ENCODE measurements around the gene TEX54. TPM values are rescaled to one million over a fixed set of nuclear protein-coding genes. Genes with fewer than 3 reads are reported as not detected.
A peak's percentile ranks its signal among the peaks of the same experiment; 100 is the strongest.

TEX54 gene
- total and polyA plus RNA-seq, 2 of the 13 experiments (the other 11 are each of a cell fraction or from before 2014, with no cell fraction given), result not detected

- TF ChIP-seq, protein P1, sequence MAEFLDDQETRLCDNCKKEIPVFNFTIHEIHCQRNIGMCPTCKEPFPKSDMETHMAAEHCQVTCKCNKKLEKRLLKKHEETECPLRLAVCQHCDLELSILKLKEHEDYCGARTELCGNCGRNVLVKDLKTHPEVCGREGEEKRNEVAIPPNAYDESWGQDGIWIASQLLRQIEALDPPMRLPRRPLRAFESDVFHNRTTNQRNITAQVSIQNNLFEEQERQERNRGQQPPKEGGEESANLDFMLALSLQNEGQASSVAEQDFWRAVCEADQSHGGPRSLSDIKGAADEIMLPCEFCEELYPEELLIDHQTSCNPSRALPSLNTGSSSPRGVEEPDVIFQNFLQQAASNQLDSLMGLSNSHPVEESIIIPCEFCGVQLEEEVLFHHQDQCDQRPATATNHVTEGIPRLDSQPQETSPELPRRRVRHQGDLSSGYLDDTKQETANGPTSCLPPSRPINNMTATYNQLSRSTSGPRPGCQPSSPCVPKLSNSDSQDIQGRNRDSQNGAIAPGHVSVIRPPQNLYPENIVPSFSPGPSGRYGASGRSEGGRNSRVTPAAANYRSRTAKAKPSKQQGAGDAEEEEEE (CRISPR knock-in tag; IDR thresholded peaks at IDR 0.05; ENCODE audit: borderline replicate concordance), result no peak
- TF ChIP-seq ZNF253 (CRISPR knock-in tag; IDR thresholded peaks at IDR 0.05; ENCODE audit: borderline replicate concordance) (peak; percentile 67), ZNF556 (CRISPR knock-in tag; IDR thresholded peaks at IDR 0.05; ENCODE audit: borderline replicate concordance) (peak; percentile 90; the same call in 1 of the 2 replicates), ZNF792 (CRISPR knock-in tag; IDR thresholded peaks at IDR 0.05) (peak; percentile 93), JARID2 (CRISPR knock-in tag; IDR thresholded peaks at IDR 0.05; ENCODE audit: insufficient replicate concordance) (no peak), MED8 (CRISPR knock-in tag; IDR thresholded peaks at IDR 0.05; ENCODE audit: insufficient replicate concordance) (peak; percentile 68), NCOA2 (CRISPR knock-in tag; IDR thresholded peaks at IDR 0.05) (peak; percentile 77), ZNF773 (CRISPR knock-in tag; IDR thresholded peaks at IDR 0.05; ENCODE audit: borderline replicate concordance) (peak; percentile 79; the same call in 1 of the 2 replicates), FOXC1 (CRISPR knock-in tag; IDR thresholded peaks at IDR 0.05; ENCODE audit: borderline replicate concordance) (peak; percentile 83; the same call in 1 of the 2 replicates), ZNF629 (CRISPR knock-in tag; conservative IDR thresholded peaks at IDR 0.05) (no peak), ZFP82 (CRISPR knock-in tag; IDR thresholded peaks at IDR 0.05; ENCODE audit: borderline replicate concordance) (peak; percentile 79), ZNF430 (CRISPR knock-in tag; IDR thresholded peaks at IDR 0.05) (peak; percentile 90), ZSCAN29 (CRISPR knock-in tag; conservative IDR thresholded peaks at IDR 0.05) (no peak; the same call in 1 of the 2 replicates), ZNF614 (CRISPR knock-in tag; IDR thresholded peaks at IDR 0.05; ENCODE audit: borderline replicate concordance) (peak; percentile 91), ZNF83 (CRISPR knock-in tag; IDR thresholded peaks at IDR 0.05; ENCODE audit: borderline replicate concordance) (peak; percentile 82; the same call in 1 of the 2 replicates), ZFP62 (CRISPR knock-in tag; IDR thresholded peaks at IDR 0.05) (no peak), ZBTB1 (CRISPR knock-in tag; IDR thresholded peaks at IDR 0.05; ENCODE audit: borderline replicate concordance) (no peak), CBX5 (CRISPR knock-in tag; IDR thresholded peaks at IDR 0.05; ENCODE audit: borderline replicate concordance) (peak; percentile 85; the same call in 1 of the 2 replicates)
- TF ChIP-seq, protein P2, sequence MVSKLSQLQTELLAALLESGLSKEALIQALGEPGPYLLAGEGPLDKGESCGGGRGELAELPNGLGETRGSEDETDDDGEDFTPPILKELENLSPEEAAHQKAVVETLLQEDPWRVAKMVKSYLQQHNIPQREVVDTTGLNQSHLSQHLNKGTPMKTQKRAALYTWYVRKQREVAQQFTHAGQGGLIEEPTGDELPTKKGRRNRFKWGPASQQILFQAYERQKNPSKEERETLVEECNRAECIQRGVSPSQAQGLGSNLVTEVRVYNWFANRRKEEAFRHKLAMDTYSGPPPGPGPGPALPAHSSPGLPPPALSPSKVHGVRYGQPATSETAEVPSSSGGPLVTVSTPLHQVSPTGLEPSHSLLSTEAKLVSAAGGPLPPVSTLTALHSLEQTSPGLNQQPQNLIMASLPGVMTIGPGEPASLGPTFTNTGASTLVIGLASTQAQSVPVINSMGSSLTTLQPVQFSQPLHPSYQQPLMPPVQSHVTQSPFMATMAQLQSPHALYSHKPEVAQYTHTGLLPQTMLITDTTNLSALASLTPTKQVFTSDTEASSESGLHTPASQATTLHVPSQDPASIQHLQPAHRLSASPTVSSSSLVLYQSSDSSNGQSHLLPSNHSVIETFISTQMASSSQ (IDR thresholded peaks at IDR 0.05; ENCODE audit: low read depth), result no peak
- TF ChIP-seq, protein P2 (CRISPR knock-in tag; IDR thresholded peaks at IDR 0.05; ENCODE audit: borderline replicate concordance), result peak; percentile 75
- TF ChIP-seq, protein P3, sequence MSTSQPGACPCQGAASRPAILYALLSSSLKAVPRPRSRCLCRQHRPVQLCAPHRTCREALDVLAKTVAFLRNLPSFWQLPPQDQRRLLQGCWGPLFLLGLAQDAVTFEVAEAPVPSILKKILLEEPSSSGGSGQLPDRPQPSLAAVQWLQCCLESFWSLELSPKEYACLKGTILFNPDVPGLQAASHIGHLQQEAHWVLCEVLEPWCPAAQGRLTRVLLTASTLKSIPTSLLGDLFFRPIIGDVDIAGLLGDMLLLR (CRISPR knock-in tag; IDR thresholded peaks at IDR 0.05), result peak; percentile 88; the same call in 1 of the 2 replicates
These were observed 27.4 kb downstream of the TEX54 start, which contains the start of gene NXF1 (continued) for GRCh38 chr11:62805076-62805892.
